GM23338 (cell line): ENCODE results near the gene PELO. TPM values are rescaled to one million over a fixed set of nuclear protein-coding genes. Genes with fewer than 3 reads are reported as not detected.

ENCODE experiments used
- ATAC-seq: fragments of 200-7000 bp; cut with Tn5 transposase; 3 replicates; pipeline ENCODE4 v1.9.1; 2020
- DNase-seq: peaks from one replicate; pipeline ENCODE4 v3.0.0-alpha.2; 2015; ENCODE audit warnings: low spot score
- H2AFZ ChIP-seq: fragments of 200-600 bp; sonication (generic); 2 replicates; pipeline ENCODE4 v1.8.0; 2016; ENCODE audit warnings: antibody characterized with exemption, mild to moderate bottlenecking, moderate library complexity
- H3F3A ChIP-seq: fragments of 200-600 bp; sonication (generic); replicated peaks from 2 replicates; pipeline ENCODE4 v1.8.0; 2017; ENCODE audit warnings: antibody characterized with exemption, mixed run types, low read depth
- H3K27ac ChIP-seq: fragments of 200-600 bp; sonication (generic); 2 replicates; pipeline ENCODE4 v1.6.1; 2016; ENCODE audit warnings: low read depth
- H3K27me3 ChIP-seq: fragments of 200-600 bp; sonication (generic); 2 replicates; pipeline ENCODE4 v1.8.0; 2016; ENCODE audit warnings: mild to moderate bottlenecking, mixed run types, moderate library complexity; ENCODE audit not compliant: insufficient read depth
- H3K36me3 ChIP-seq: fragments of 200-600 bp; sonication (generic); 2 replicates; pipeline ENCODE4 v1.8.0; 2016; ENCODE audit warnings: mild to moderate bottlenecking; ENCODE audit not compliant: insufficient read depth
- H3K4me1 ChIP-seq: fragments of 200-600 bp; sonication (generic); 2 replicates; pipeline ENCODE4 v1.8.0; 2016; ENCODE audit warnings: mild to moderate bottlenecking, moderate library complexity; ENCODE audit not compliant: insufficient read depth
- H3K4me2 ChIP-seq: fragments of 200-600 bp; sonication (generic); 2 replicates; pipeline ENCODE4 v1.7.1; 2017; ENCODE audit warnings: mixed run types
- H3K4me3 ChIP-seq: fragments of 200-600 bp; sonication (generic); 2 replicates; pipeline ENCODE4 v1.6.1; 2016; ENCODE audit warnings: mixed run types
- H3K79me2 ChIP-seq: fragments of 200-600 bp; sonication (generic); replicated peaks from 2 replicates; pipeline ENCODE4 v1.8.0; 2017; ENCODE audit warnings: mild to moderate bottlenecking; ENCODE audit not compliant: insufficient read depth
- H3K9me2 ChIP-seq: fragments of 200-600 bp; sonication (generic); 2 replicates; pipeline ENCODE4 v1.8.0; 2017; ENCODE audit not compliant: insufficient read depth
- H4K20me1 ChIP-seq: fragments of 200-600 bp; sonication (generic); replicated peaks from 2 replicates; pipeline ENCODE4 v1.8.0; 2017; ENCODE audit warnings: mild to moderate bottlenecking; ENCODE audit not compliant: insufficient read depth
- H3K27ac Mint-ChIP-seq: 2 replicates; pipeline ENCODE4 v1.8.0; 2020; ENCODE audit warnings: inconsistent platforms, mild to moderate bottlenecking, moderate library complexity, mixed read lengths
- H3K27me3 Mint-ChIP-seq: 3 replicates; pipeline ENCODE4 v1.8.0; 2022; ENCODE audit warnings: low read depth, mild to moderate bottlenecking, moderate library complexity, mixed read lengths, inconsistent platforms; ENCODE audit not compliant: insufficient read depth, poor library complexity
- H3K36me3 Mint-ChIP-seq: 3 replicates; pipeline ENCODE4 v1.8.0; 2021; ENCODE audit warnings: low read depth, mild to moderate bottlenecking, inconsistent platforms, moderate library complexity, mixed read lengths
- H3K4me1 Mint-ChIP-seq: 3 replicates; pipeline ENCODE4 v1.8.0; 2020; ENCODE audit warnings: mild to moderate bottlenecking, inconsistent platforms, mixed read lengths
- H3K4me3 Mint-ChIP-seq: 3 replicates; pipeline ENCODE4 v1.8.0; 2021; ENCODE audit warnings: moderate library complexity, mild to moderate bottlenecking, inconsistent platforms, mixed read lengths
- H3K9me3 Mint-ChIP-seq: 3 replicates; pipeline ENCODE4 v1.8.0; 2020; ENCODE audit warnings: moderate library complexity, mild to moderate bottlenecking, inconsistent platforms, mixed read lengths
- CREB1 ChIP-seq: fragments of 250-450 bp; sonication (Bioruptor Pico); IDR thresholded peaks from 2 replicates; pipeline ENCODE4 v1.5.0; 2020; ENCODE audit warnings: low read depth, mild to moderate bottlenecking, moderate library complexity
- CTCF ChIP-seq, 2 experiments: fragments of 200-600 bp in 1 of 2; sonication (generic) in 1 of 2; conservative IDR thresholded peaks; 2 replicates each; pipeline versions ENCODE4 v1.5.1 to v1.6.1; 2016 to 2017; ENCODE audit warnings: antibody characterized with exemption in 2 of 2, low read depth in 2 of 2, mild to moderate bottlenecking in 2 of 2, moderate library complexity in 1 of 2
- ETS1 ChIP-seq: IDR thresholded peaks from 2 replicates; pipeline ENCODE4 v1.6.1; 2016; ENCODE audit warnings: antibody characterized with exemption
- EZH2 ChIP-seq: fragments of 200-600 bp; sonication (generic); IDR thresholded peaks from one replicate; pipeline ENCODE4 v1.8.0; 2017; ENCODE audit warnings: antibody characterized with exemption, mild to moderate bottlenecking, low read depth; ENCODE audit not compliant: unreplicated experiment
- EZH2phosphoT487 ChIP-seq: fragments of 200-600 bp; sonication (generic); IDR thresholded peaks from one replicate; pipeline ENCODE4 v1.8.1; 2018; ENCODE audit warnings: antibody characterized with exemption; ENCODE audit not compliant: unreplicated experiment
- JUNB ChIP-seq: IDR thresholded peaks from one replicate; pipeline ENCODE4 v1.6.1; 2016; ENCODE audit warnings: antibody characterized with exemption; ENCODE audit not compliant: unreplicated experiment
- NANOG ChIP-seq: IDR thresholded peaks from 2 replicates; pipeline ENCODE4 v1.6.1; 2016; ENCODE audit warnings: antibody characterized with exemption, borderline replicate concordance
- POLR2AphosphoS5 ChIP-seq: IDR thresholded peaks from 2 replicates; pipeline ENCODE4 v1.6.1; 2016; ENCODE audit warnings: antibody characterized with exemption, low read depth
- REST ChIP-seq: IDR thresholded peaks from one replicate; pipeline ENCODE4 v1.6.1; 2018; ENCODE audit warnings: antibody characterized with exemption; ENCODE audit not compliant: unreplicated experiment
- STAT1 ChIP-seq: IDR thresholded peaks from one replicate; pipeline ENCODE4 v1.6.1; 2016; ENCODE audit warnings: antibody characterized with exemption; ENCODE audit not compliant: unreplicated experiment
- ZNF114 ChIP-seq: fragments of 250-450 bp; sonication (Bioruptor Pico); IDR thresholded peaks from 2 replicates; pipeline ENCODE4 v1.5.0; 2020; ENCODE audit warnings: mild to moderate bottlenecking, moderate library complexity
- ZNF331 ChIP-seq: fragments of 250-450 bp; sonication (Bioruptor Pico); IDR thresholded peaks from 2 replicates; pipeline ENCODE4 v1.5.0; 2020; ENCODE audit warnings: low read depth, mild to moderate bottlenecking, moderate library complexity
- ZNF462 ChIP-seq: fragments of 250-450 bp; sonication (Bioruptor Pico); IDR thresholded peaks from 2 replicates; pipeline ENCODE4 v1.5.0; 2020; ENCODE audit warnings: mild to moderate bottlenecking, moderate library complexity
- polyA plus RNA-seq: library from polyadenylated mRNA; unstranded; fragments of >200 nt; fragmentation: Nextera tagmentation; extraction: Ambion mirVana; gene quantifications from 2 replicates; pipeline ENCODE4 v1.2.1, GENCODE V29; 2016
- total RNA-seq: library from RNA; depleted of rRNA; stranded (reverse); fragments of >200 nt; shearing (Covaris generic); gene quantifications from 2 replicates; pipeline ENCODE4 v1.2.3, GENCODE V29; 2014

Gene PELO
- total and polyA plus RNA-seq, 2 experiments from 2014 or later = 13.6 to 15.6 TPM

GRCh38 chr5:52825826-52826225 is 38.1 kb downstream of the PELO start:
- Mint-ChIP-seq H3K27me3 (peaks cover 2% of the 10 kb centered on the region), H3K9me3 (peaks cover 12% of the 10 kb centered on the region; the same call in 2 of the 3 replicates), H3K4me1 (no peaks in the 10 kb centered on the region), H3K36me3 (no peaks in the 10 kb centered on the region), H3K4me3 (no peak overlapping the region), H3K27ac (no peak overlapping the region)
- ATAC-seq (no peak), DNase-seq (no peak)
- Histone ChIP-seq H3K27me3 (no peaks in the 10 kb centered on the region), H3K4me2 (no peak overlapping the region), H3K27ac (no peak overlapping the region), H3F3A (no peaks in the 10 kb centered on the region), H3K4me1 (no peaks in the 10 kb centered on the region), H3K36me3 (no peaks in the 10 kb centered on the region), H2AFZ (no peak overlapping the region), H3K79me2 (no peaks in the 10 kb centered on the region), H3K9me2 (no peaks in the 10 kb centered on the region), H4K20me1 (no peaks in the 10 kb centered on the region), H3K4me3 (no peak overlapping the region)
- no peak for TF ChIP-seq NANOG
- no peak for TF ChIP-seq ZNF462 (CRISPR knock-in tag)
- TF ChIP-seq JUNB = no peak
- TF ChIP-seq ETS1 = no peak
- no peak for TF ChIP-seq ZNF114 (CRISPR knock-in tag)
- TF ChIP-seq CREB1 (CRISPR knock-in tag) = no peak
- no peak for TF ChIP-seq POLR2AphosphoS5
- TF ChIP-seq EZH2phosphoT487 = no peak
- TF ChIP-seq ZNF331 (CRISPR knock-in tag) = no peak
- TF ChIP-seq REST = no peak
- no peak for TF ChIP-seq STAT1
- no peak for TF ChIP-seq EZH2
- TF ChIP-seq CTCF (conservative IDR thresholded peaks at IDR 0.05; ENCODE audit: low read depth in 2 of 2) = no peak
